HG03025 (cell line): Measurements from ENCODE around the gene PPP2R3B.
"Not testable (repeated sequence)": the region's sequence is repeated elsewhere in the genome, so short reads cannot be mapped to it uniquely, and the experiment has no call there.

Experiments used
- ATAC-seq: cut with Tn5 transposase; IDR thresholded peaks from one replicate; pipeline ENCODE4 v1.9.1; 2021; ENCODE audit warnings: mild to moderate bottlenecking, moderate library complexity; ENCODE audit not compliant: unreplicated experiment, low FRiP score

The PPP2R3B gene

GRCh38 chrX:356385-357034 is 30.2 kb downstream of the PPP2R3B start:
- no peak for ATAC-seq

DNA sequence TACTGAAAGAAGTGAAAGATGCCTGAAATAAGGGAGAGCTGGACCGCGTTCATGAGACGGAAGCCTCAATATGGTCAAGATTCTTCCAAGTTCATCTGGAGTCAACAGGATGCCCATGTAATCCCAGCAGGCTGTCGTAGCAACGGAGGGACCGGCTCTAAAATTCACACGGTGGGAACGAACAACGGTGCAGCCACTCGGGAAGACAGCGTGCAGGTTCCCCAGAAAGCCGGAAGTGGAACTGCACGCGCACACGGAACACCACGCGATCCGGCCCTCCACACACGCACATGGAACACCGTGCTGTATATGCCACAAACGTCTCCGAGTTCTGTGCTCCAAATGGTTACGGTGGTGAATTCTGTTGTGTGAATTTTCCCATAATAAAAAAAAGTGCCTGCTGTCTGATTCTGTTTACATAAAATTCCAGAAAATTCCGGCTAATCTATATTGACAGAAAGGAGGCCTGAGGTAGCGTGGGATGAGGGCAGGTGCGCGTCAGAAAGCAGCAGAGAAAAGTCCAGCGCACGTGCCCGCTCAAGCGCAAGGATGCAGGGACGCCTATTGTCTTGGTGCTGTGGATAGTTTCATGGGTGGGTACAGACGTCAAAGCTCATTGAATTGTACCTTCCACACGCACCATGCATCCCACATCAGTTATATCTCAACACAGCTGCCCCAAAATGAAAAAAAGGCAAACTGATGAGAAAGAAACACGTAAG is 31.2 kb downstream of the PPP2R3B start:
- ATAC-seq = no peak

DNA sequence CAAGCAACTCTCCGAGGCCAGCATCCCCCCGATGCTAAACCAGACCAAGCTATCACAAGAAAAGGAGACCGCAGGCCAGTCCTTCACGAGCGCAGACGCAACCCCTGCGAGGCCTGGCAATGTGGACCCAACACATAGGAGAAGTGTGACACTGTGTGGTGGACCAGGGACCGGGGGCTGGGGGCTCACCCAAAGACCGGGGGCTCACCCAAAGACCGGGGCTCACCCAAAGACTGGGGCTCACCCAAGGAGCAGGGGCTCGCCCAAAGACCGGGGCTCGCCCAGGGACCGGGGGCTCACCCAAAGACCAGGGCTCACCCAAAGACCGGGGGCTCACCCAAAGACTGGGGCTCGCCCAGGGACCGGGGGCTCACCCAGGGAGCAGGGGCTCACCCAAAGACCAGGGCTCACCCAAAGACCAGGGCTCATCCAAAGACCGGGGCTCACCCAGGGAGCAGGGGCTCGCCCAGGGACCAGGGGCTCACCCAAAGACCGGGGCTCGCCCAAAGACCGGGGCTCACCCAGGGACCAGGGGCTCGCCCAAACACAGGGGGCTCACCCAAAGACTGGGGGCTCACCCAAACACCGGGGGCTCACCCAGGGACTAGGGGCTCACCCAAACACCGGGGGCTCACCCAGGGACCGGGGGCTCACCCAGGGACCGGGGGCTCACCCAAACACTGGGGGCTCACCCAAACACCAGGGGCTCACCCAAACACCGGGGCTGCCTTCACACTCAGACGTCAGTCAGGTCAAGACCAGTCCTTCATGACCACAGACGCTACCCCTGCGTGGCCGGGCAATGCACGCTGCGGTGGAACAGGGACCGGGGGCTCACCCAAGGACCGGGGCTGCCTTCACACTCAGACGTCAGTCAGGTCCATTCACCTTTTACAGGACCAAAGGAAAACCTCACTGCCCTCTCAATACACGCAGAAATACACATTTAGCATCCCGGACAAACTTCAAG is 32.9 kb downstream of the PPP2R3B start:
- no peak for ATAC-seq

DNA sequence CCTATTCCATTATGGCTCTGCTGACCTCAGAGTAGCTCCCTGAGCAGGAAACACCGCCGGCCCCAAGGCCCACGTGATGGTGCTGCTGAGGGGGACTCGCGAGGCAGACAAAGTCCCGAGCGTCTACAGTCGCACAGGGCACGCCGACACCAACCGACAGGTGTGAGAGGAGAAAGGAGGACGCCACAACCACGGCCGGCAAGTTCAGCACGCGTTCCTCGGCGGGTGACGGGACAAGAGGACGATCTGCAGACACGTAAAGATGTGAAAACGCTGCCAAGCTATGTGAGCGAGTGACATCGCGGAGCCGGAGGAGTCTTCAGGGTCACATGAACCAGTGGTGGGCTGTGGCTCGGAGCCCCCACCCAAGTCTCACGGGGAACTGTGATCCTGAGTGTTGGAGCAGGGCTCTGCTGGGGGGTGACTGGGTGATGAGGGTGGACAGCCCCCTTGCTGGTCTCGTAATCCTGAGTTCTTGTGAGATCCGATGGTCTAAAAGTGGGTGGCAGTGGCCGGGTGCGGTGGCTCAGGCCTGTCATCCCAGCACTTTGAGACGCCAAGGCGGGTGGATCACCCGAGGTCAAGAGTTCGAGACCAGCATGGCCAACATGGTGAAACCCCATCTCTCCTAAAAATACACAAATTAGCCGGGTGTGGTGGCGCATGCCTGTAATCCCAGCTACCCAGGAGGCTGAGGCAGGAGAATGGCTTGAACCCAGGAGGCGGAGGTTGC is 34.0 kb downstream of the PPP2R3B start:
- ATAC-seq = no peak

DNA sequence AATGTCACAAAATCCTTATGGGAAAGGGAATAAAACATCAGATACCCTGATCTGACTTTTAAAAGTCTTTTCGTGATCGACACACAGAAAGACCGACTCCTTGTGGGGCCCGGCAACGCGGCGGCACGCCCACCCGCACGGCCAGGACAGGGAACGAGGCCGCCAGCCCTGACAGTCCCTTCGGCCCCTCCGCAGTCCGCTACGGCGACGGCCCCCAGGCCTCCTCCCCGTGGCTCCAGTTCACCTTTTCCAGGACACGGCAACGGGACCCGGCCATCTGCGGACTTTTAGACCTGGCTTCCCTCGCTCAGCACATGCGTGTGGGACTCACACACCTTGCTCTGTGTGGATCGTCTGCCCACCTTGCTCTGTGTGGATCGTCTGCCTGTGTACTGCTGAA is 34.5 kb downstream of the PPP2R3B start:
- no peak for ATAC-seq

DNA sequence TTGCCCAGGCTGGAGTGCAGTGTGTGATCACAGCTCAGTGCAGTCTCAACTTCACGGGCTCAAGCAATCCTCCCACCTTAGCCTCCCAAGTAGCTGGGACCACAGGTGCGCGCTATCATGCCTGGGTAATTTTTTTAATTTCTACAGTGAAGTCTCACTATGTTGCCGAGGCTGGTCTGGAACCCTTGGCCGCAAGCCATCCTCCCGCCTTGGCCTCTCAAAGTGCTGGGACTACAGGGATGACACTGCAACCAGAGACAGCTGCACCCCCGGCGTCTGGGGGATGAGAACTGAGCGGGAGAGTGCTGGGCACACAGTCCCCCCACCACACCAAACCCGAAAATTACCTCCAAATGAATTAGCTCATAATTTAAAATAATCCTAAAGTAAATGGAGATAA is 35.0 kb downstream of the PPP2R3B start:
- ATAC-seq = no peak

GRCh38 chrX:351324-351641 is 35.4 kb downstream of the PPP2R3B start:
- ATAC-seq = not testable (repeated sequence)

GRCh38 chrX:350534-351323 is 36.0 kb downstream of the PPP2R3B start:
- no peak for ATAC-seq

DNA sequence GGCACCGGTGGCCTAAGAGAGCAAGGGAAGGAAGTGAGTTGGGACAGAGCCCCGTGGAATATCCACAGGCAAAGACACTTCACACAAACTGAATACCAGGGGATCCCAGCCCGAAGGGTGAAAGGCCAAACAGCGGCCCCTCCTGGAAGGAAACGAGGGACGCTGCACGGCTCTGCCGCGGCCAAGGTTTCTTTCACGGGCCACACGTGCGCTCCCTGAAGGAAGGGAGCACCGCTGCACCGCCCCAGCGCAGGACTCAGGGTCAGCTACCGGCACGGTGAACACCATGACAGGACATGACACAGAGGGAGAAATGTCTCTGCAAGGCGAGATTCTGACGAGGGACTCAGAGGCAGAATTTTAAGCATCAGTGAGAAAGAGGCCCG is 36.6 kb downstream of the PPP2R3B start:
- no peak for ATAC-seq

GRCh38 chrX:349702-350101 is 37.0 kb downstream of the PPP2R3B start:
- ATAC-seq = no peak

GRCh38 chrX:349196-349595 is 37.5 kb downstream of the PPP2R3B start:
- no peak for ATAC-seq

DNA sequence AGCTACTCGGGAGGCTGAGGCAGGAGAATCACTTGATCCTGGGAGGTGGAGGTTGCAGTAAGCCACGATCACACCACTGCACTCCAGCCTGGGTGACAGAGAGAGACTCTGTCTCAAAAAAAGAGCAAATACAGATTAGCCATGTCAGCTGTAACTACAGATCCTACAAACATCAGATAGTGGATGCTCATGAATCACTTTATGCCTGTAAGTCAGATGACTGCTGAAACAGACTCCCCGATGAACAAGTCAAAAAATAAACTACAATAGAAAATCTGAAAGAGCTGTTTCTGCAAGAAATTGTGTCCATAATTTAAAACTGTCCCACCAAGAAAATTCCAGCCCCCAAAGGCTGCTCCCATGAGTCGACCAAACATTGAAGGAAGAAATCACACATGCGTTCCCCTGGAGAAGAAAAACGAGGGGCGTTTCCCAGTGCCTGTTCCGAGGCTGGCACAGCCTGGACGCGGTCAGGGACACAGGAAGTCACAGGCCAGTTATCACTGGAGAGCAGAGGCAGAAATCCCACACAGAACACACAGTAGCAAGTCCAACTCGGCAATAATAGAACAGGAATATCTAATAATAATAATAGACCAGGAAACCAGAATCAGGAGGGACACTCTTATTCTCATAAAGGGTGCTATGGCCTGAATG is 38.1 kb downstream of the PPP2R3B start:
- no peak for ATAC-seq

DNA sequence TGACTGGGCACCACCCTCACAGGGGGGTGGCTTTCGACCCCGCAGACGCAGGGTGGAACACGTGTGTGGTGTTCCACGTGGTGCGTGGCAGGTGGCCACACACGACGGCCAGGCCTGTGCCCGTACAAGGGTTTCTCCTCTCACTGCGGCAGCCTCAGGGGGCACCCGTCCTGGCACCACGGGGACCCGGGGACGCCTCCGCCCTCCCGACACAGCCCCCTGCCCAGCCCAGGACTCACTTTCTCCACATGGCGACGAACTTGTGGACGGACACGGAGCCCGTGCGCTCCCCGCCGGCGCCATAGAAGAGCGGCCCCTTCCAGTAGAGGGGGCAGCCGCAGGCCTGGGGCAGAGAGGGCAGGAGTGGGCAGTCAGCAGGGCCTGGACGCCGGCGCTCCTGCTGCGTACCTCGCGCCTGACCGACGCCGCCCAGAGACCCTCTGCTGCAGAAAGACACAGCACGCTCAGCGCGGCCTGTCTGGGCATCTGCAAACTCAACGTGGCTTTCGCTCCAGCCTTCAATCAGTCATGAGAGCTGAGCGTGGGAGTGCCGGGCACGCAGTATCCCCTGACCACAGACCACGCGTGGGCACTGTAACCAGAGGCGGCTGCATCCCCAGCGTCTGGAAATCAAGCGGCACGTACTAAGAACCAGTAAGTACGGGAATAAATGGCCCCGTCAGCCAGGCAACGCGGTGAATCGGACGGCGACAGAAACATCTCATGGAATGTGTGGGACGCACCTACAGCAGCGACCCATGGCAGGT is 39.2 kb downstream of the PPP2R3B start:
- no peak for ATAC-seq

- no peak for ATAC-seq
Measured at GRCh38 chrX:346034-346813, 40.5 kb downstream of the PPP2R3B start.

- ATAC-seq = no peak
Measured at GRCh38 chrX:345020-345925, 41.4 kb downstream of the PPP2R3B start.

GRCh38 chrX:344371-344901 is 42.3 kb downstream of the PPP2R3B start:
- no peak for ATAC-seq
